Esophagus squamous epithelium (tissue), 4 donors: ENCODE measurements around the gene CKLF.

Experiments used
- POLR2A ChIP-seq, 4 donors: fragments of 450-650 bp; IDR thresholded peaks; one replicate each; pipeline ENCODE4 v1.6.1; 2017; ENCODE audit warnings: antibody characterized with exemption in 4 of 4, mild to moderate bottlenecking in 4 of 4, moderate library complexity in 3 of 4
- TF ChIP-seq, protein P1 (sequence below), 6 experiments: fragments of 450-650 bp in 4 of 6; fragments of 200-600 bp in 2 of 6; sonication (generic) in 2 of 6; IDR thresholded peaks; one replicate each; pipeline ENCODE4 v1.5.1; 2016 to 2019; ENCODE audit warnings: antibody characterized with exemption in 6 of 6, mild to moderate bottlenecking in 4 of 6, moderate library complexity in 4 of 6

DNA sequence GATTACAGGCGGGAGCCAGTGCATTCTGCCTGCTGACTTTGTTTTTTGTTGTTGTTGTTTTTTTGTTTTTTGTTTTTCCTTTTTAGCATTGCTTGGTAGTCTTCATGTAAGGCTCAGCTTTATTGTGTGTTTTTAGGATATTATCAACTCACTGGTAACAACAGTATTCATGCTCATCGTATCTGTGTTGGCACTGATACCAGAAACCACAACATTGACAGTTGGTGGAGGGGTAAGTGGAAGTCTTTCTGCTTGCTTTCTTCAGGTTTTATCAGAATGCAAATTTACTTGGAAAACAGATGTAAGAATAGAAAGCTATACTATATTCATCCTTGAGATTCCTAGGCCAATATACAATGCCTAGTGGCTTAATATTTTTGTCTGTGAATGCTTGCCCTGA lies 10.6 kb downstream of the CKLF start:
- TF ChIP-seq, protein P1, sequence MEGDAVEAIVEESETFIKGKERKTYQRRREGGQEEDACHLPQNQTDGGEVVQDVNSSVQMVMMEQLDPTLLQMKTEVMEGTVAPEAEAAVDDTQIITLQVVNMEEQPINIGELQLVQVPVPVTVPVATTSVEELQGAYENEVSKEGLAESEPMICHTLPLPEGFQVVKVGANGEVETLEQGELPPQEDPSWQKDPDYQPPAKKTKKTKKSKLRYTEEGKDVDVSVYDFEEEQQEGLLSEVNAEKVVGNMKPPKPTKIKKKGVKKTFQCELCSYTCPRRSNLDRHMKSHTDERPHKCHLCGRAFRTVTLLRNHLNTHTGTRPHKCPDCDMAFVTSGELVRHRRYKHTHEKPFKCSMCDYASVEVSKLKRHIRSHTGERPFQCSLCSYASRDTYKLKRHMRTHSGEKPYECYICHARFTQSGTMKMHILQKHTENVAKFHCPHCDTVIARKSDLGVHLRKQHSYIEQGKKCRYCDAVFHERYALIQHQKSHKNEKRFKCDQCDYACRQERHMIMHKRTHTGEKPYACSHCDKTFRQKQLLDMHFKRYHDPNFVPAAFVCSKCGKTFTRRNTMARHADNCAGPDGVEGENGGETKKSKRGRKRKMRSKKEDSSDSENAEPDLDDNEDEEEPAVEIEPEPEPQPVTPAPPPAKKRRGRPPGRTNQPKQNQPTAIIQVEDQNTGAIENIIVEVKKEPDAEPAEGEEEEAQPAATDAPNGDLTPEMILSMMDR (IDR thresholded peaks at IDR 0.05), result no peak
- no peak for TF ChIP-seq POLR2A (IDR thresholded peaks at IDR 0.05)
